ENCODE measurements around the gene RSPH1.

DNA sequence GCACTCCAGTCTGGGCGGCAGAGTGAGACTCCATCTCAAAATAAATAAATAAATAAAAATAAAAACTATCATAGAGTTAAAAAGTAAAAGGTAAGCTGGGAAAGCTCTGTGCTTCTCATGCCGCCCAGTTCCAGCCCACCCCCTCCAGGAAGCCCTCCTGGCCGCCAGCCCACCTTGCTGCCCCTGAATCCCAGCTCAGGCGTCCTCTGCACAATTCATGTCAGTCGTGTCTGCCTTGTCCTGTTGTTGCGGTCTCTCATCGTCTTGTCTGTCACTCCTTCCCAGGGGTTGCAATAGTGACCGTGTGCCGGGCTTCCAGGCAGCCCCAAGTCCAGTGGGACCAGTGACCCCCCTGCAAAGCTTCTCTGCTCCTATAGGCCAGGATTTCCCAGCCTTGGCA, 44.1 kb downstream of the RSPH1 start:
- TF ChIP-seq, protein P1, sequence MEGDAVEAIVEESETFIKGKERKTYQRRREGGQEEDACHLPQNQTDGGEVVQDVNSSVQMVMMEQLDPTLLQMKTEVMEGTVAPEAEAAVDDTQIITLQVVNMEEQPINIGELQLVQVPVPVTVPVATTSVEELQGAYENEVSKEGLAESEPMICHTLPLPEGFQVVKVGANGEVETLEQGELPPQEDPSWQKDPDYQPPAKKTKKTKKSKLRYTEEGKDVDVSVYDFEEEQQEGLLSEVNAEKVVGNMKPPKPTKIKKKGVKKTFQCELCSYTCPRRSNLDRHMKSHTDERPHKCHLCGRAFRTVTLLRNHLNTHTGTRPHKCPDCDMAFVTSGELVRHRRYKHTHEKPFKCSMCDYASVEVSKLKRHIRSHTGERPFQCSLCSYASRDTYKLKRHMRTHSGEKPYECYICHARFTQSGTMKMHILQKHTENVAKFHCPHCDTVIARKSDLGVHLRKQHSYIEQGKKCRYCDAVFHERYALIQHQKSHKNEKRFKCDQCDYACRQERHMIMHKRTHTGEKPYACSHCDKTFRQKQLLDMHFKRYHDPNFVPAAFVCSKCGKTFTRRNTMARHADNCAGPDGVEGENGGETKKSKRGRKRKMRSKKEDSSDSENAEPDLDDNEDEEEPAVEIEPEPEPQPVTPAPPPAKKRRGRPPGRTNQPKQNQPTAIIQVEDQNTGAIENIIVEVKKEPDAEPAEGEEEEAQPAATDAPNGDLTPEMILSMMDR (IDR thresholded peaks at IDR 0.05), result no peak
- TF ChIP-seq POLR2A (IDR thresholded peaks at IDR 0.05), result no peak
